DOHH2 (cell line): Measurements from ENCODE around the gene SLCO3A1.

ENCODE experiments used
- H3F3A ChIP-seq: fragments of 200-600 bp; sonication (generic), shearing (Covaris generic); 2 replicates; pipeline ENCODE4 v1.6.0; 2016; ENCODE audit warnings: antibody characterized with exemption, mild to moderate bottlenecking; ENCODE audit not compliant: control insufficient read depth, insufficient read depth
- H3K27ac ChIP-seq: fragments of 200-600 bp; sonication (generic); 2 replicates; pipeline ENCODE4 v1.5.1; 2014; ENCODE audit warnings: low read depth, mild to moderate bottlenecking, low read length, moderate library complexity
- H3K27me3 ChIP-seq: fragments of 200-600 bp; sonication (generic); 2 replicates; pipeline ENCODE4 v1.6.1; 2014; ENCODE audit warnings: mild to moderate bottlenecking, low read length, mixed read lengths; ENCODE audit not compliant: control insufficient read depth
- H3K36me3 ChIP-seq: fragments of 200-600 bp; sonication (generic); 2 replicates; pipeline ENCODE4 v1.6.1; 2014; ENCODE audit warnings: mild to moderate bottlenecking, low read length, moderate library complexity, mixed read lengths; ENCODE audit not compliant: control insufficient read depth
- H3K4me1 ChIP-seq: fragments of 200-600 bp; sonication (generic); 2 replicates; pipeline ENCODE4 v1.6.1; 2014; ENCODE audit warnings: mild to moderate bottlenecking, low read length, mixed read lengths; ENCODE audit not compliant: control insufficient read depth
- H3K4me2 ChIP-seq: fragments of 200-600 bp; sonication (generic); 2 replicates; pipeline ENCODE4 v1.6.0; 2014; ENCODE audit warnings: mild to moderate bottlenecking, low read length, moderate library complexity
- H3K4me3 ChIP-seq: fragments of 200-600 bp; sonication (generic); 2 replicates; pipeline ENCODE4 v1.5.1; 2014; ENCODE audit warnings: mild to moderate bottlenecking, low read length, mixed read lengths
- H3K79me2 ChIP-seq: fragments of 200-600 bp; sonication (generic); 2 replicates; pipeline ENCODE4 v1.6.1; 2014; ENCODE audit warnings: mild to moderate bottlenecking, low read length, mixed read lengths; ENCODE audit not compliant: control insufficient read depth
- H3K9me2 ChIP-seq: fragments of 200-600 bp; sonication (generic); replicated peaks from 2 replicates; pipeline ENCODE4 v1.6.1; 2014; ENCODE audit warnings: mild to moderate bottlenecking, low read length, mixed read lengths; ENCODE audit not compliant: control insufficient read depth
- H3K9me3 ChIP-seq: fragments of 200-600 bp; sonication (generic); 2 replicates; pipeline ENCODE4 v1.6.1; 2014; ENCODE audit warnings: antibody characterized with exemption, low read length, mixed read lengths; ENCODE audit not compliant: control insufficient read depth, insufficient read depth
- H4K20me1 ChIP-seq: fragments of 200-600 bp; sonication (generic); 2 replicates; pipeline ENCODE4 v1.6.0; 2014; ENCODE audit warnings: low read depth, mild to moderate bottlenecking, antibody characterized with exemption, low read length, moderate library complexity; ENCODE audit not compliant: control insufficient read depth, insufficient read depth
- CTCF ChIP-seq: fragments of 200-600 bp; sonication (generic); IDR thresholded peaks from one replicate; pipeline ENCODE4 v1.5.1; 2014; ENCODE audit warnings: antibody characterized with exemption, mild to moderate bottlenecking, low read depth, low read length; ENCODE audit not compliant: poor library complexity, severe bottlenecking
- EZH2phosphoT487 ChIP-seq: fragments of 200-600 bp; sonication (generic); IDR thresholded peaks from 2 replicates; pipeline ENCODE4 v1.6.1; 2017; ENCODE audit warnings: borderline replicate concordance, mild to moderate bottlenecking, antibody characterized with exemption, low read length, moderate library complexity, mixed read lengths

The SLCO3A1 gene

DNA sequence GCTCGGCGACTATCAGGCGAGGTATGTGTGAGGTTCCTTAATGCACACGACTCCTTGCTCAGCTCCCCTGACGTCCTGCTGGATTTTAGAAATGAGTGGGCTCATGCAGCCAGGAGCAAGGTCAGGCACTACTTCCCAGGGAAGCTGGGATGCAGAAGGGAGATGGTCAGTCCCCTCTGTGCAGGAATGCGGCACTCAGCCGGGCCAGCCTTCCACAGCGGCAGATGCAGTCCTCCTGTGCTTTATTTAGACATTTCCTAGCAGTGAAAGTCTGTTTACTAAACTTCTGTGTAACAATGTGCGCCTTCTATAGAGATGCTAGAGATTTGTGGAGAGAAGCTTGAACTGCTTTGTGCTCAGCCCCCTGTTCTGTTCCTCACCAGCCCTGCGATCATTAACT, 252.1 kb downstream of the SLCO3A1 start:
- Histone ChIP-seq H3F3A (no peaks in the 10 kb centered on the region), H3K79me2 (no peaks in the 10 kb centered on the region), H3K4me3 (no peak overlapping the region), H3K9me3 (no peaks in the 10 kb centered on the region), H4K20me1 (no peaks in the 10 kb centered on the region), H3K4me1 (peaks cover 8% of the 10 kb centered on the region), H3K9me2 (no peaks in the 10 kb centered on the region), H3K27me3 (no peaks in the 10 kb centered on the region), H3K27ac (no peak overlapping the region), H3K4me2 (no peak overlapping the region), H3K36me3 (no peaks in the 10 kb centered on the region)
- TF ChIP-seq EZH2phosphoT487 (no peak), CTCF (no peak)

- no peak overlapping the region for H3K4me3 ChIP-seq
- H3K4me2 ChIP-seq = no peak overlapping the region
- no peaks in the 10 kb centered on the region for H3K36me3 ChIP-seq
- TF ChIP-seq CTCF = no peak
- H3K4me1 ChIP-seq = no peaks in the 10 kb centered on the region
- no peaks in the 10 kb centered on the region for H3F3A ChIP-seq
- H3K9me3 ChIP-seq = no peaks in the 10 kb centered on the region
- H3K79me2 ChIP-seq = no peaks in the 10 kb centered on the region
- no peaks in the 10 kb centered on the region for H4K20me1 ChIP-seq
- no peak overlapping the region for H3K27ac ChIP-seq
- no peaks in the 10 kb centered on the region for H3K9me2 ChIP-seq
- no peaks in the 10 kb centered on the region for H3K27me3 ChIP-seq
These were observed 254.0 kb downstream of the SLCO3A1 start for GRCh38 chr15:92107510-92107909.

DNA sequence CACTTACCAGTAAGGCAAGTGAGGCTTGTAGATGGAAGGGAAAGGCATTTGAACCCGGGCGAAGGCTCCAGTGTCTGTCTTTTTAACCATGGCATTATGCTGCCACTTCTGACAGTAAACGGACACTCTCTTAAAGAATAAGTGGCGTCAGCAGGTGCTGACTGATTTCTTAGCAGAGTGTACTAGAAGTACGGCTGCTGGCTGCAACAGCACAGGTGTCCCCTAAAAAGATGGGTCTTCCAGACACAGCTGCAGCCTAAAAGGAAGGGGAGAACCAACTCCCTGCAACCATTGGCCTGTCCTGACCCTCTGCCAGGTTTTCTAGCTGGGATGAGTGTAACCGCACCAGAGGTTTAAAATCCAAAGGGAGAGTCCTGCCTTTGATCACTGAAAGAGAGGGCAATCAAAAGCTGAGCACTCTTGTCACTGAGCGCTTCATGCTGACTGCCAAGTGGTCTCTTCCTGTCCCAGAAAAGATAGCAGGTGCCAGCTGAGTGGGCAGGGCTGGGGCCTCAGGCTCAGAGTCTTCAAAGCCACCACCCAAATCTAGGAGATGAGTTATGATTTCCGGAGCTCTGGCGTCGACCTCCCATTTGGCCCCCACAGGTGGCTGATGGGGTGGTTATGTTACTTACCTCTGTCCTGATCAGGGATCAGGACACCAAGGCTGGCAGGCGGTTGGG, 255.8 kb downstream of the SLCO3A1 start:
- Histone ChIP-seq H3K27me3 (no peaks in the 10 kb centered on the region), H3K79me2 (no peaks in the 10 kb centered on the region), H3F3A (no peaks in the 10 kb centered on the region), H3K9me2 (no peaks in the 10 kb centered on the region), H3K4me3 (no peak overlapping the region), H4K20me1 (no peaks in the 10 kb centered on the region), H3K9me3 (no peaks in the 10 kb centered on the region), H3K27ac (no peak overlapping the region), H3K4me1 (no peaks in the 10 kb centered on the region), H3K4me2 (no peak overlapping the region), H3K36me3 (no peaks in the 10 kb centered on the region)
- TF ChIP-seq EZH2phosphoT487 (no peak), CTCF (no peak)
